Esophagus (tissue), 2 donors: ENCODE data around the gene MYADM. TPM values are rescaled to one million over a fixed set of nuclear protein-coding genes. Genes with fewer than 3 reads are reported as not detected.
"Not testable (repeated sequence)": the region's sequence is repeated elsewhere in the genome, so short reads cannot be mapped to it uniquely, and the experiment has no call there.

Source experiments
- H3K27ac ChIP-seq, 2 donors: one replicate each; pipeline ENCODE4 v1.5.1; 2013; ENCODE audit warnings: low read depth in 2 of 2, mild to moderate bottlenecking in 2 of 2, inconsistent platforms in 1 of 2, low read length in 1 of 2, moderate library complexity in 1 of 2
- H3K27me3 ChIP-seq, 2 donors: one replicate each; pipeline ENCODE4 v1.6.1; 2013; ENCODE audit warnings: low read length in 2 of 2, control low read depth in 1 of 2, mild to moderate bottlenecking in 1 of 2; ENCODE audit not compliant: insufficient read depth in 2 of 2, control insufficient read depth in 1 of 2
- H3K36me3 ChIP-seq, 2 donors: one replicate each; pipeline ENCODE4 v1.6.1; 2013; ENCODE audit warnings: low read length in 1 of 2; ENCODE audit not compliant: control insufficient read depth in 2 of 2, insufficient read depth in 2 of 2
- H3K4me1 ChIP-seq, 2 donors: one replicate each; pipeline ENCODE4 v1.6.1; 2013; ENCODE audit warnings: low read length in 1 of 2; ENCODE audit not compliant: control insufficient read depth in 2 of 2, insufficient read depth in 2 of 2
- H3K4me3 ChIP-seq, 2 donors: one replicate each; pipeline ENCODE4 v1.5.1; 2013; ENCODE audit warnings: low read length in 2 of 2, mild to moderate bottlenecking in 2 of 2, low read depth in 1 of 2, moderate library complexity in 1 of 2
- H3K9me3 ChIP-seq, 2 donors: one replicate each; pipeline ENCODE4 v1.6.1; 2013; ENCODE audit warnings: mild to moderate bottlenecking in 2 of 2, low read depth in 1 of 2, low read length in 1 of 2, moderate library complexity in 1 of 2; ENCODE audit not compliant: control insufficient read depth in 2 of 2, insufficient read depth in 1 of 2
- WGBS, 2 donors: extraction: QIAGEN DNeasy Blood & Tissue Kit; methylation state at CpG; one replicate each; pipeline ENCODE4 v1.1.7; 2013; 5-methylcytosine and 5-hydroxymethylcytosine counted together
- polyA plus RNA-seq, 2 donors: library from polyadenylated mRNA; stranded (reverse); fragments of 200-250 nt; gene quantifications; one replicate each; pipeline ENCODE4 v1.2.3, GENCODE V29; 2013
- donor health status: healthy with polysubstance abuse.
- donor health status: Bipolar disorder and iron deficiency.

MYADM gene
- polyA plus RNA-seq, result 10 to 100 TPM in 1 of 2 donors, 1 to 10 TPM in 1; 9.3 to 20.4 TPM

DNA sequence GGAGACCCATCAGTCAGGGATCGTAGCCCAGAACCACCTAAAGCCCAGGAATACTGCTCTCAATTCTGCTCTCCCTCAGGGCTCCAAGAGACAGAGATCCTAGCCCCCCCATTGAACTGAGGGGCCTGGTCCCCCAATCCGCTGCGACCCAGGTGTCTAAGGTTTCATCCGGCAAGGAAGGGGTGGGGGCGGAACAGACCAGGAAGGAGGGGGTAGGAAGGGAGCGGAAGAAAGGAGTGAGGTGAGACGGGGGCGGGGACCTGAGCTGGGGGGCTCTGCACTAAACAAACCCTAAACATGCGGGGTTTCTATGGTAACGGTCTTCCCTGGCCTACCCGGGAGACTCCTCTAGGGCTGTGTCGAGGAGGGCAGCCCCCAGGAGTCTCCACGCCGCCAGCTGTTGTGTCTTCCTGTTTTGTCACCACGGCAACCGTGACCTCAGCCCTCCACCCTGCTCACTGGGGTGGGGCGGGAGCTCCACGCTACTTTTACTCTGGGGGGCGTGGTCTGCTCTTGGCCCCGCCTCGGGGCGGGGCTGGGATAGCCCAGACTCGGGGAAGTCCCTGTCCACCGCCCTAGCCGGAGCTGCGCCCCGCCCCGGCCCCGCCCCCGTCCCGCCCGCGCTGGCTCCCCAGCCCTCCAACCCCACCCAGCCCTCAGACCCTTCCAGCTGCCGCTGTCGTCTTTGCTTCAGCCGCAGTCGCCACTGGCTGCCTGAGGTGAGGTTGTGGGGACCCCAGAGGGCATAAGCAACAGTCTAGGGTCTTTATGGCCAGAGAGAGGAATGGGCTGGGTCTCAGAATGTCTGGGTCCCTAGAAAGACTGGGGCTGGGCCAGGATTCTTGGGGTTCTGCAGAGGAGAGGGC is at the start of gene MYADM:
Gene MYADM, plus strand, starts transcription at position 659 of the 866 bp plus-strand sequence. CDS start 5,647 bp downstream, outside the sequence.
- Histone ChIP-seq H3K36me3 (no peaks in the 10 kb centered on the region), H3K27me3 (no peaks in the 10 kb centered on the region), H3K27ac (peak within 1 kb of the TSS; percentile 94 to 96), H3K4me1 (peaks cover 0 to 5% of the 10 kb centered on the region in 2 donors), H3K9me3 (no peaks in the 10 kb centered on the region), H3K4me3 (peak within 1 kb of the TSS; percentile 57 to 66)
- WGBS, 2 donors, result 2 to 3% methylated on average over 27 to 37 of the region's 37 CpGs

DNA sequence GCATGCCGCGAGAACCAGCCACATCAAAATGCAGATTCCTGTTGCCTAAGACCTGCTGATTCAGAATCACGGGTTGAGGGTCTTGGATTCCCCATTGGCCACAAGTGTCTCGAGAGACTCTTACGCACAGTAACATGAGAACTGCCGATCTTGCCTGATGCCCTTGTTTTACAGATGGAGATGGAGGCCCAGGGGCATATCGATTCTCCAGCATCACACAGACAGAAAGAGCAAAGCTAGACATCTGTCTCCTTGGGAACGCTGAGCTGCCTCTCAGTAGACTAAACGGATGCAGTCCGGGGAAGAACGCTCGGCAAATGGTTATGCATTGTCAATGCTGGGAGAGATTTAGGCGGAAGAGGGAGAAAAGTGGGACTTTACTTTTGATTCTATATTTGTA is 48.9 kb upstream of the MYADM start:
- Histone ChIP-seq H3K27ac (no peak overlapping the region), H3K27me3 (no peaks in the 10 kb centered on the region), H3K4me1 (no peaks in the 10 kb centered on the region), H3K9me3 (no peaks in the 10 kb centered on the region), H3K36me3 (no peaks in the 10 kb centered on the region), H3K4me3 (no peak overlapping the region)
- WGBS, 2 donors, result 87 to 90% methylated on average over 13 of the region's 13 CpGs

- 63% methylated on average over 5 of the region's 5 CpGs for WGBS, 2 donors
These were observed 47.8 kb upstream of the MYADM start for GRCh38 chr19:53819861-53820260.

GRCh38 chr19:53823380-53824120 is 44.1 kb upstream of the MYADM start:
- H3K36me3 ChIP-seq, result no peaks in the 10 kb centered on the region
- H3K4me1 ChIP-seq, result no peaks in the 10 kb centered on the region
- no peak overlapping the region for H3K4me3 ChIP-seq
- no peak overlapping the region for H3K27ac ChIP-seq
- WGBS, 2 donors, result 77 to 78% methylated on average over 12 of the region's 12 CpGs
- no peaks in the 10 kb centered on the region for H3K27me3 ChIP-seq
- no peaks in the 10 kb centered on the region for H3K9me3 ChIP-seq

More at GRCh38 chr19:53819861-53820260, 47.8 kb upstream of the MYADM start:
- Histone ChIP-seq H3K9me3 (no peaks in the 10 kb centered on the region), H3K4me3 (no peak overlapping the region), H3K27me3 (no peaks in the 10 kb centered on the region), H3K36me3 (no peaks in the 10 kb centered on the region), H3K27ac (no peak overlapping the region), H3K4me1 (no peaks in the 10 kb centered on the region)

GRCh38 chr19:53824134-53824611 is 43.5 kb upstream of the MYADM start, which contains the start of gene NLRP12:
Gene NLRP12 (minus strand): TSS chr19:53824314. CDS start chr19:53824174, 140 bp downstream.
- Histone ChIP-seq H3K4me3 (no peak within 1 kb of the TSS), H3K4me1 (no peaks in the 10 kb centered on the region), H3K36me3 (no peaks in the 10 kb centered on the region), H3K27ac (no peak within 1 kb of the TSS), H3K9me3 (no peaks in the 10 kb centered on the region), H3K27me3 (no peaks in the 10 kb centered on the region)
- WGBS, 2 donors, result 48 to 64% methylated on average over 14 of the region's 14 CpGs

GRCh38 chr19:53826876-53827275 is 40.8 kb upstream of the MYADM start:
- H3K4me3 ChIP-seq, result no peak overlapping the region
- no peaks in the 10 kb centered on the region for H3K4me1 ChIP-seq
- H3K36me3 ChIP-seq, result no peaks in the 10 kb centered on the region
- 71 to 77% methylated on average over 7 of the region's 7 CpGs for WGBS, 2 donors
- no peak overlapping the region for H3K27ac ChIP-seq
- H3K9me3 ChIP-seq, result no peaks in the 10 kb centered on the region
- H3K27me3 ChIP-seq, result no peaks in the 10 kb centered on the region

DNA sequence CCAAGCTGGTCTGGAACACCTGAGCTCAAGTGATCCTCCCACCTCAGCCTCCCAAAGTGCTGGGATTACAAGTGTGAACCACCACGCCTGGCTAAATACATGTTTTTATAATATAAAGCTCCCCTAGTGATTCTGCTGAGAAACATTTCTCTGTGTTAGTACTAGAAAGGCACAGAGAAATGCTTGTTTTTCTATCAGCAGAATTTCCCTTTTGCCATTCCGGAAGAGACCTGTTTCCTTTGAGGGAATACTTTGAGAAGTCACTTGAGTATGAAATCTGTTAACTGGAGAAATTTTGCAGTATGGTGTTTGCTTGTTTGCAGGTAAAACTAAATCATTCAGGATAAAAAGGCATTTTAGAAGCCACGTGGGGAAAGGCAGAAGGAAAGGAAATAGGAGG is 39.2 kb upstream of the MYADM start:
- no peak overlapping the region for H3K4me3 ChIP-seq
- WGBS, 2 donors, result 52 to 58% methylated on average over 3 of the region's 3 CpGs
- no peaks in the 10 kb centered on the region for H3K9me3 ChIP-seq
- no peaks in the 10 kb centered on the region for H3K27me3 ChIP-seq
- H3K4me1 ChIP-seq, result no peaks in the 10 kb centered on the region
- H3K27ac ChIP-seq, result no peak overlapping the region
- H3K36me3 ChIP-seq, result no peaks in the 10 kb centered on the region

GRCh38 chr19:53832861-53833260 is 34.8 kb upstream of the MYADM start:
- not testable (repeated sequence) for H3K36me3 ChIP-seq, H3K27ac ChIP-seq, H3K4me1 ChIP-seq, H3K9me3 ChIP-seq, H3K4me3 ChIP-seq, H3K27me3 ChIP-seq
- 14 to 17% methylated on average over 10 of the region's 13 CpGs for WGBS, 2 donors

DNA sequence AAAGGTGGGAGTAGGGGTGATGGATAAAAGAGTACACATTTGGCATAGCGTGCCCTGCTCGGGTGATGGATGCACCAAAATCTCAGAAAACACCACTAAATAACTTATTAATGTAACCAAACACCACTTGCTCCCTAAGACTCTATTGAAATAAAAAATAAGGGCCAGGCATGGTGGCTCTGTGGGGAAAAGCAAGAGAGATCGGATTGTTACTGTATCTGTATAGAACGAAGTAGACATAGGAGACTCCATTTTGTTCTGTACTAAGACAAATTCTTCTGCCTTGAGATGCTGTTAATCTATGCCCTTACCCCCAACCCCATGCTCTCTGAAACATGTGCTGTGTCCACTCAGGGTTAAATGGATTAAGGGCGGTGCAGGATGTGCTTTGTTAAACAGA is 29.2 kb upstream of the MYADM start:
- H3K27me3 ChIP-seq, result not testable (repeated sequence)
- WGBS, 2 donors, result 81 to 90% methylated on average over 4 to 5 of the region's 5 CpGs

More for the DNA sequence above, 29.2 kb upstream of the MYADM start:
- H3K4me3 ChIP-seq, H3K36me3 ChIP-seq, H3K4me1 ChIP-seq, H3K9me3 ChIP-seq, H3K27ac ChIP-seq: not testable (repeated sequence)
